ENCODE results near the gene KRTAP22-1. TPM values are rescaled to one million over a fixed set of nuclear protein-coding genes. Genes with fewer than 3 reads are reported as not detected.

The KRTAP22-1 gene
- total RNA-seq (ENCODE audit: low replicate concordance), result not detected in 2 replicates

- TF ChIP-seq, protein P1, sequence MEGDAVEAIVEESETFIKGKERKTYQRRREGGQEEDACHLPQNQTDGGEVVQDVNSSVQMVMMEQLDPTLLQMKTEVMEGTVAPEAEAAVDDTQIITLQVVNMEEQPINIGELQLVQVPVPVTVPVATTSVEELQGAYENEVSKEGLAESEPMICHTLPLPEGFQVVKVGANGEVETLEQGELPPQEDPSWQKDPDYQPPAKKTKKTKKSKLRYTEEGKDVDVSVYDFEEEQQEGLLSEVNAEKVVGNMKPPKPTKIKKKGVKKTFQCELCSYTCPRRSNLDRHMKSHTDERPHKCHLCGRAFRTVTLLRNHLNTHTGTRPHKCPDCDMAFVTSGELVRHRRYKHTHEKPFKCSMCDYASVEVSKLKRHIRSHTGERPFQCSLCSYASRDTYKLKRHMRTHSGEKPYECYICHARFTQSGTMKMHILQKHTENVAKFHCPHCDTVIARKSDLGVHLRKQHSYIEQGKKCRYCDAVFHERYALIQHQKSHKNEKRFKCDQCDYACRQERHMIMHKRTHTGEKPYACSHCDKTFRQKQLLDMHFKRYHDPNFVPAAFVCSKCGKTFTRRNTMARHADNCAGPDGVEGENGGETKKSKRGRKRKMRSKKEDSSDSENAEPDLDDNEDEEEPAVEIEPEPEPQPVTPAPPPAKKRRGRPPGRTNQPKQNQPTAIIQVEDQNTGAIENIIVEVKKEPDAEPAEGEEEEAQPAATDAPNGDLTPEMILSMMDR (IDR thresholded peaks at IDR 0.05; ENCODE audit: insufficient read depth, low read length), result no peak
- H3K4me3 ChIP-seq (ENCODE audit: low read depth, low read length), result no peak within 1 kb of the TSS
- no peak for DNase-seq (ENCODE audit: low read depth)
Measured at GRCh38 chr21:30600787-30601186, at the start of gene KRTAP22-1. Gene KRTAP22-1, plus strand, starts transcription at chr21:30601087.

GRCh38 chr21:30552782-30553181 is 48.1 kb upstream of the KRTAP22-1 start:
- no peak for DNase-seq (ENCODE audit: low read depth)
- TF ChIP-seq, protein P1 (IDR thresholded peaks at IDR 0.05; ENCODE audit: insufficient read depth, low read length), result no peak
- H3K4me3 ChIP-seq (ENCODE audit: low read depth, low read length), result no peak overlapping the region

DNA sequence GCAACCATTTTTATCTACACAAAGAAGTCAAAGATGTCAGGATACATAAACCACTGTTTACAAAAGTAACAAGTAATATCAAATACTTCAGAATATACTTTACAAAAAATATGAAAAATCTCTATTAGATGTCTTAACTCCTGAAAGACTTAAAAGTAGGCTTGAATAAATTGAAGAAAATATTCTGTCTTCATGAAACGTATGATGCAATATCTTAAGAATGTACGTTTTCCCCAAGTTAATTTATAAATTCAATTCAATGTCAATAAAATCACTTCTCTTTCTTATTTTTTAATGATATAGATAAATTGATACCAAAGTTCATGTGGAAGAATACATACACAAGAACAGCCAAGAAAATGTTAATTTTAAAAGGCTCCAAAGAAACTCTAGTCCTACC is 45.8 kb upstream of the KRTAP22-1 start:
- H3K4me3 ChIP-seq (ENCODE audit: low read depth, low read length), result no peak overlapping the region
- TF ChIP-seq, protein P1 (IDR thresholded peaks at IDR 0.05; ENCODE audit: insufficient read depth, low read length), result no peak
- DNase-seq (ENCODE audit: low read depth), result no peak

GRCh38 chr21:30561264-30561895 is 39.5 kb upstream of the KRTAP22-1 start, which contains the start of gene KRTAP19-7:
Gene KRTAP19-7, minus strand, starts transcription at chr21:30561314. Its CDS starts 25 bp downstream, at chr21:30561289.
- no peak for DNase-seq (ENCODE audit: low read depth)
- TF ChIP-seq, protein P1 (IDR thresholded peaks at IDR 0.05; ENCODE audit: insufficient read depth, low read length), result no peak
- no peak within 1 kb of the TSS for H3K4me3 ChIP-seq (ENCODE audit: low read depth, low read length)

DNA sequence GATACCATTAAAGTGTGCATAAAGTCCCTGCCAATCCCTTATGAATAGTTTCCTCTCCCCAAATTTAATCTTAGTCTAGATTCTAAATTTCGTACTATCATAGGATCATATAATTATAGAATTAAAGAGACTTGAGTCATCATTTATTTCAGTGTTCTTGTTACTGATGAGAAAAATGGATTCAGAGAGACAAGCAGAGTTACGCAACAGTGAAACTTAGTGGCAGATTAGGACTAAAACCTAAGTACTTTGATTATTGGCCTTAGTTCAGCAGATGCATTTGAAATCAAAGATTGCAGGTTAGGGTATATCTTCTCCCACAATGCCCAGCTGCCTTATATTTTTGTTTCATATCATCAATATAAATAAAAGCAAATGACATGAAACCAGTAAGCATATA is 38.9 kb upstream of the KRTAP22-1 start:
- TF ChIP-seq, protein P1 (IDR thresholded peaks at IDR 0.05; ENCODE audit: insufficient read depth, low read length), result no peak

GRCh38 chr21:30563072-30563471 is 37.8 kb upstream of the KRTAP22-1 start:
- TF ChIP-seq, protein P1 (IDR thresholded peaks at IDR 0.05; ENCODE audit: insufficient read depth, low read length), result no peak
- no peak for DNase-seq (ENCODE audit: low read depth)

More for the DNA sequence above, 38.9 kb upstream of the KRTAP22-1 start:
- no peak for DNase-seq (ENCODE audit: low read depth)
- no peak overlapping the region for H3K4me3 ChIP-seq (ENCODE audit: low read depth, low read length)

DNA sequence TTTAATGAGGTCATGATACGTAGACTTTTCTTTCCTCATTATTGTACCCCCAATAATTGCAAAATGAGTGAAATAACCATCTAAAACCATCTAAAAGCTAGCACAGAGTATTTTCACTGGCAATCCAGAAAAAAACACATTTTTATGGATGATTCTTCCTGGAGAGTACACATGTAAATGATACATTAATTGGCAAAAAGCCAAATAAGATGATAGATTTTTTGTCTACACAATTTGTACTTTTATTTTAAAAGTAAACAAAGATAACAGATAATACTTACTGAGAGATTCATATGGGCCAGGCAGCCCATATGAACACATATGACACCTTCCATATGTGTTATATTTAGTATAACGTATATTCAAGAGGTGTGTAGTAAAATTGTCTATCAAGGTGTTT is 37.3 kb upstream of the KRTAP22-1 start:
- H3K4me3 ChIP-seq (ENCODE audit: low read depth, low read length), result no peak overlapping the region
- no peak for DNase-seq (ENCODE audit: low read depth)
- TF ChIP-seq, protein P1 (IDR thresholded peaks at IDR 0.05; ENCODE audit: insufficient read depth, low read length), result no peak

More at GRCh38 chr21:30563072-30563471, 37.8 kb upstream of the KRTAP22-1 start:
- no peak overlapping the region for H3K4me3 ChIP-seq (ENCODE audit: low read depth, low read length)
